Caco-2 (cell line): ENCODE results near the gene KIDINS220. TPM values are rescaled to one million over a fixed set of nuclear protein-coding genes. Genes with fewer than 3 reads are reported as not detected.

ENCODE experiments used
- BruUV-seq: library from RNA; stranded (reverse); fragments of 400-500 nt; replicated peaks from 2 replicates; lab custom pipeline; 2021; lab: Mats Ljungman, UMichigan
- CTCF ChIA-PET: fragments of 300-600 bp; sonication (Branson Sonifier 250); formaldehyde crosslinking; loops from one replicate; lab custom pipeline; 2022; ENCODE audit warnings: antibody characterized with exemption; lab: Charles Lee
- POLR2A ChIA-PET: fragments of 300-600 bp; sonication (Branson Sonifier 250); formaldehyde crosslinking; loops from one replicate; lab custom pipeline; 2022; ENCODE audit warnings: antibody characterized with exemption; lab: Charles Lee
- DNase-seq, 2 experiments: peaks; one replicate each; pipeline versions ENCODE4 v3.0.0 to v3.0.0-alpha.2; 2020 to 2022
- H3K27me3 ChIP-seq: replicated peaks from 2 replicates; pipeline ENCODE4 v1.6.0; 2011; ENCODE audit warnings: low read length; ENCODE audit not compliant: control insufficient read depth, insufficient read depth
- H3K36me3 ChIP-seq: 2 replicates; pipeline ENCODE4 v1.5.1; 2011; ENCODE audit warnings: low read length; ENCODE audit not compliant: control insufficient read depth, insufficient read depth
- H3K4me1 ChIP-seq: fragments of 250-450 bp; sonication (Bioruptor Pico); 2 replicates; pipeline ENCODE4 v1.5.1; 2020; ENCODE audit warnings: mild to moderate bottlenecking
- H3K4me3 ChIP-seq: 2 replicates; pipeline ENCODE4 v1.5.1; 2011; ENCODE audit warnings: low read depth, mild to moderate bottlenecking, control low read depth, low read length
- H3K9me3 ChIP-seq: fragments of 250-450 bp; sonication (Bioruptor Pico); 2 replicates; pipeline ENCODE4 v1.5.1; 2020; ENCODE audit warnings: mild to moderate bottlenecking, moderate library complexity
- H3K27ac Mint-ChIP-seq: one replicate; pipeline ENCODE4 v1.8.0; 2022; ENCODE audit warnings: mixed read lengths; ENCODE audit not compliant: unreplicated experiment
- H3K27me3 Mint-ChIP-seq: one replicate; pipeline ENCODE4 v1.8.0; 2022; ENCODE audit warnings: mixed read lengths; ENCODE audit not compliant: insufficient read depth, unreplicated experiment
- H3K36me3 Mint-ChIP-seq: one replicate; pipeline ENCODE4 v1.8.0; 2022; ENCODE audit warnings: mild to moderate bottlenecking, mixed read lengths; ENCODE audit not compliant: insufficient read depth, unreplicated experiment
- H3K4me1 Mint-ChIP-seq: one replicate; pipeline ENCODE4 v1.8.0; 2022; ENCODE audit warnings: low read depth, mixed read lengths; ENCODE audit not compliant: unreplicated experiment
- H3K4me3 Mint-ChIP-seq: one replicate; pipeline ENCODE4 v1.8.0; 2022; ENCODE audit warnings: mild to moderate bottlenecking, moderate library complexity, mixed read lengths; ENCODE audit not compliant: unreplicated experiment
- H3K9me3 Mint-ChIP-seq: one replicate; pipeline ENCODE4 v1.8.0; 2022; ENCODE audit warnings: mixed read lengths; ENCODE audit not compliant: unreplicated experiment
- intact Hi-C: fragments of 100-400 bp; cut with micrococcal nuclease; formaldehyde crosslinking; loops from one replicate; pipeline ENCODE4 v1.10.0; 2022; ENCODE audit not compliant: unreplicated experiment
- total RNA-seq: library from RNA; stranded (reverse); gene quantifications from 2 replicates; pipeline ENCODE4 v1.2.3, GENCODE V29; 2022
- TF ChIP-seq, protein P1 (sequence below), 2 experiments: fragments of 200-600 bp in 1 of 2; IDR thresholded peaks; 1 replicate in 1 of 2; 2 replicates in 1 of 2; pipeline versions ENCODE4 v1.5.1 to v1.8.0; 2011 to 2022; ENCODE audit warnings: antibody characterized with exemption in 1 of 2, control low read depth in 1 of 2, inconsistent platforms in 1 of 2, low read depth in 1 of 2, low read length in 1 of 2, mild to moderate bottlenecking in 1 of 2, moderate library complexity in 1 of 2; ENCODE audit not compliant: insufficient read depth in 1 of 2, severe bottlenecking in 1 of 2, unreplicated experiment in 1 of 2

KIDINS220 gene
- total RNA-seq, 1 experiment from 2014 or later: 32.8 TPM

- no peaks in the 10 kb centered on the region for H3K36me3 ChIP-seq
Observed at GRCh38 chr2:8779795-8780671, 57.4 kb downstream of the KIDINS220 start.

DNA sequence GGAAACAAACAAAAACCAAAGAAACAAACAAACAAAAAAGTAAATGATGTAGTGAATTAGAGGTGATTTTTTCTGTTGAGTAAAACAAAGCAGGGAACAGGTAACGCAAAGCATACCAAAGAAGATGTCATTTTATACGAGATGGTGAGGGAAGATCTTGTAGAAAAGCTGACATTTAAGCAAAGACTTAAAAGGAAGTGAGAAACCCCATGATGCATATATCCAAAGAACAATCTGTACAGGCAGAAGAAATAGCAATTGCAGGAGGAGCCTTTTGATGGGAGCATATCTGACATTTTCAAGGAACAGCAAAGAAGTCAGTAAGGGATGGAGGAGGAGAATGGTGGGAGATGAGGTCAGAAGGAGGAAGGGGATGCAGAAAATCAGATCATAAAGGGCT, 63.0 kb downstream of the KIDINS220 start:
- Histone ChIP-seq H3K36me3 (no peaks in the 10 kb centered on the region), H3K27me3 (no peaks in the 10 kb centered on the region), H3K4me1 (no peaks in the 10 kb centered on the region), H3K4me3 (no peak overlapping the region), H3K9me3 (no peaks in the 10 kb centered on the region)
- Mint-ChIP-seq H3K36me3 (peaks cover 5% of the 10 kb centered on the region), H3K4me1 (no peaks in the 10 kb centered on the region), H3K9me3 (no peaks in the 10 kb centered on the region), H3K27ac (no peak overlapping the region), H3K4me3 (no peak overlapping the region), H3K27me3 (no peaks in the 10 kb centered on the region)
- no peak for DNase-seq
- intact Hi-C loops: no loop called here
- ChIA-PET CTCF (no interaction called here), POLR2A (no interaction called here)
- BruUV-seq: no TSS peak
- TF ChIP-seq, protein P1, sequence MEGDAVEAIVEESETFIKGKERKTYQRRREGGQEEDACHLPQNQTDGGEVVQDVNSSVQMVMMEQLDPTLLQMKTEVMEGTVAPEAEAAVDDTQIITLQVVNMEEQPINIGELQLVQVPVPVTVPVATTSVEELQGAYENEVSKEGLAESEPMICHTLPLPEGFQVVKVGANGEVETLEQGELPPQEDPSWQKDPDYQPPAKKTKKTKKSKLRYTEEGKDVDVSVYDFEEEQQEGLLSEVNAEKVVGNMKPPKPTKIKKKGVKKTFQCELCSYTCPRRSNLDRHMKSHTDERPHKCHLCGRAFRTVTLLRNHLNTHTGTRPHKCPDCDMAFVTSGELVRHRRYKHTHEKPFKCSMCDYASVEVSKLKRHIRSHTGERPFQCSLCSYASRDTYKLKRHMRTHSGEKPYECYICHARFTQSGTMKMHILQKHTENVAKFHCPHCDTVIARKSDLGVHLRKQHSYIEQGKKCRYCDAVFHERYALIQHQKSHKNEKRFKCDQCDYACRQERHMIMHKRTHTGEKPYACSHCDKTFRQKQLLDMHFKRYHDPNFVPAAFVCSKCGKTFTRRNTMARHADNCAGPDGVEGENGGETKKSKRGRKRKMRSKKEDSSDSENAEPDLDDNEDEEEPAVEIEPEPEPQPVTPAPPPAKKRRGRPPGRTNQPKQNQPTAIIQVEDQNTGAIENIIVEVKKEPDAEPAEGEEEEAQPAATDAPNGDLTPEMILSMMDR (IDR thresholded peaks at IDR 0.05; ENCODE audit: insufficient read depth in 1 of 2, low read depth in 1 of 2, low read length in 1 of 2, severe bottlenecking in 1 of 2, unreplicated experiment in 1 of 2): no peak

More at GRCh38 chr2:8779795-8780671, 57.4 kb downstream of the KIDINS220 start:
- no peak overlapping the region for H3K4me3 Mint-ChIP-seq
- no peaks in the 10 kb centered on the region for H3K36me3 Mint-ChIP-seq
- H3K27ac Mint-ChIP-seq: no peak overlapping the region
- Histone ChIP-seq H3K9me3 (no peaks in the 10 kb centered on the region), H3K4me3 (no peak overlapping the region), H3K27me3 (no peaks in the 10 kb centered on the region), H3K4me1 (peaks cover 16% of the 10 kb centered on the region)
- ChIA-PET CTCF (no interaction called here), POLR2A (no interaction called here)
- H3K9me3 Mint-ChIP-seq: no peaks in the 10 kb centered on the region
- TF ChIP-seq, protein P1 (IDR thresholded peaks at IDR 0.05; ENCODE audit: insufficient read depth in 1 of 2, low read depth in 1 of 2, low read length in 1 of 2, severe bottlenecking in 1 of 2, unreplicated experiment in 1 of 2): no peak
- H3K27me3 Mint-ChIP-seq: no peaks in the 10 kb centered on the region
- no peak for DNase-seq
- BruUV-seq: no TSS peak
- H3K4me1 Mint-ChIP-seq: peaks cover 16% of the 10 kb centered on the region
- intact Hi-C loops: no loop called here

- Mint-ChIP-seq H3K27me3 (no peaks in the 10 kb centered on the region), H3K4me1 (peaks cover 7% of the 10 kb centered on the region), H3K36me3 (peaks cover 5% of the 10 kb centered on the region), H3K9me3 (no peaks in the 10 kb centered on the region), H3K27ac (no peak overlapping the region), H3K4me3 (no peak overlapping the region)
- intact Hi-C loops: no loop called here
- Histone ChIP-seq H3K9me3 (no peaks in the 10 kb centered on the region), H3K4me1 (no peaks in the 10 kb centered on the region), H3K27me3 (no peaks in the 10 kb centered on the region), H3K4me3 (no peak overlapping the region), H3K36me3 (peaks cover 2% of the 10 kb centered on the region)
- ChIA-PET POLR2A (no interaction called here), CTCF (no interaction called here)
- no peak for DNase-seq
- TF ChIP-seq, protein P1 (IDR thresholded peaks at IDR 0.05; ENCODE audit: insufficient read depth in 1 of 2, low read depth in 1 of 2, low read length in 1 of 2, severe bottlenecking in 1 of 2, unreplicated experiment in 1 of 2): no peak
- BruUV-seq: no TSS peak
Observed at GRCh38 chr2:8767324-8767723, 70.1 kb downstream of the KIDINS220 start.
